Ramos (cell line): ENCODE measurements around the gene RGS16.

Experiments
- in situ Hi-C: fragments of 300-500 bp; cut with MboI; formaldehyde crosslinking; loops from one replicate; pipeline ENCODE4 v1.14.3; 2022; ENCODE audit warnings: low sequenced_read_pairs; ENCODE audit not compliant: unreplicated experiment

Gene RGS16

DNA sequence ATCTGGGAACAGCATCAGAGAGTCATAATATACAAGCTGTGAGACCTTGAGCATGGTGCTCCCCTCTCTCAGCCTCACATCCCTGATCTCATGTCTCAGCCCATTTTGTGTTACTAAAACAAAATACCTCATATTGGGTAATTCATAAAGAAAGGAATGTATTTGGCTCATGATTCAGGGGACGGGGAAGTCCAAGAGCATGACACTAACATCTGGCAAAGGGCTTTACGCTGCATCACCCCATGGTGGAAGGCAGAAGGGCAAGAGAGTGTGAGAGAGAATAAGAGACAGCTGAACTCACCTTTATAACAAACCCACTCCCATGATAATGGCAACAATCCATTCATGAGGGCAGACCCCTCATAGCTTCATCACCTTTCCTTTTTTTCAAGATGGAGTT is 51.7 kb downstream of the RGS16 start:
- in situ Hi-C loops, result no loop called here

GRCh38 chr1:182549811-182550210 is 54.4 kb downstream of the RGS16 start:
- in situ Hi-C loops, result no loop called here

DNA sequence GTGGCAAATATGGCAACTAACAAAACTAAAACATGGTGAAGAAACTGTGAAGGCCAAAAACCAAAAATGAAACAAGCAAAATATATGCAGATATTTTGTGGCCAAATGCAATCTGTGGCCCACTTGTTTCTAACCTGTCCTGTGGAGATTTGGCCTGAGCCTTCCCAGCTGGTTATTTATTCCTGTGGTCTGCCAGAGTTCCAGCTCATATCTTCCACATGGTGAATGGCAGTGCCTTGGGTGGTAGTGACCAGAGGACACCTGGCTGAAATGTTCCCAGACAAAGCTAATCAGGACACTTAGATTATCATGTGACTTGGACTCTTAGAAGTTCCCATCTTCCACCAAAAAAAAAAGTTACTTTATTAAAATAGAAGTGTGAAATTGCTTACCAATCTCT is 54.8 kb downstream of the RGS16 start:
- in situ Hi-C loops, result no loop called here
